IMR-90 (cell line): ENCODE measurements around the gene RNF175.

Source experiments
- CTCF ChIP-seq: conservative IDR thresholded peaks from 2 replicates; pipeline ENCODE4 v1.5.1; 2012; ENCODE audit warnings: mild to moderate bottlenecking, low read depth, low read length, improper control_type of control experiment
- POLR2A ChIP-seq: IDR thresholded peaks from 2 replicates; pipeline ENCODE4 v1.6.1; 2012; ENCODE audit warnings: mild to moderate bottlenecking, low read depth, low read length
- RCOR1 ChIP-seq: IDR thresholded peaks from 2 replicates; pipeline ENCODE4 v1.6.1; 2012; ENCODE audit warnings: mild to moderate bottlenecking, low read length, improper control_type of control experiment; ENCODE audit not compliant: insufficient replicate concordance
- RFX5 ChIP-seq: IDR thresholded peaks from 2 replicates; pipeline ENCODE4 v1.8.0; 2012; ENCODE audit warnings: low read depth, mild to moderate bottlenecking, low read length, moderate library complexity

DNA sequence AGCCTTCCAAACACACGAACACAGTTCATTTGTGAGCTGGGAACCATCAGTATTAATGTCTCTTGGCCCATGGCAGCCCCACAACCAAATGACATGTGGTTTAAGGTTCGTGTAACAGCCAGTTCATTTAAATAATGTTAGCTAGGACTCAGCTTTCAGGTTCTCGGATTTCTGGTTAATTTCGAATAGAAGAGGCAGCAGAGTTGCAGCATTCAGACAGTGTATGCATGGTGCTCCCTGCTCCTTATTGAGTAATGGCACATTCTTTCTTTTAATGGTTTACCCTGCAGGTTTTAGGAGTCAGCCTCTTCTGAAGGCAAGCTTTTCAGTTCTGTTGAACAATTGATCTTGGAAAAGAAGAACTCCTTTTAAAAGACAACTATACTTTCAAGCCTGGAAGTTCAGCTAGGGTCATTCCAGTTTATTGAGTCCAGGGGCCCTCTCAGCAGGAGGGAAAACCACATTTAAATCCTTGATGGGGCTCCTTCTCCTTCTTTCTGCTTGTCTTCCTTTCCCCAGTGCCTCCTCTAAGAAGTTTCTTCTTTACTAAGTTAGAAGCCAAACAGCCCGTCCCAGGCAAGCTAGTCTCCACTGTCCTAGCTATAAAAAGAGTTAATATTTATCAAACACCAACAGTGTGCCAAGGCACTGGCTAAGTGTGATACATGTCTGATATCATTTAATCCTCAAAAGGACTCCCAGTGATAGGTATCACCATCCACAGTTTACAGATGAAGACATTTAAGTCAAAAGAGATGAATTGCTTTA is 5.0 kb upstream of the RNF175 start:
- TF ChIP-seq RCOR1 (no peak), RFX5 (no peak), CTCF (no peak), POLR2A (no peak)
